ENCODE measurements around the gene DCUN1D2.
A peak's percentile ranks its signal among the peaks of the same experiment; 100 is the strongest.

DCUN1D2 gene

DNA sequence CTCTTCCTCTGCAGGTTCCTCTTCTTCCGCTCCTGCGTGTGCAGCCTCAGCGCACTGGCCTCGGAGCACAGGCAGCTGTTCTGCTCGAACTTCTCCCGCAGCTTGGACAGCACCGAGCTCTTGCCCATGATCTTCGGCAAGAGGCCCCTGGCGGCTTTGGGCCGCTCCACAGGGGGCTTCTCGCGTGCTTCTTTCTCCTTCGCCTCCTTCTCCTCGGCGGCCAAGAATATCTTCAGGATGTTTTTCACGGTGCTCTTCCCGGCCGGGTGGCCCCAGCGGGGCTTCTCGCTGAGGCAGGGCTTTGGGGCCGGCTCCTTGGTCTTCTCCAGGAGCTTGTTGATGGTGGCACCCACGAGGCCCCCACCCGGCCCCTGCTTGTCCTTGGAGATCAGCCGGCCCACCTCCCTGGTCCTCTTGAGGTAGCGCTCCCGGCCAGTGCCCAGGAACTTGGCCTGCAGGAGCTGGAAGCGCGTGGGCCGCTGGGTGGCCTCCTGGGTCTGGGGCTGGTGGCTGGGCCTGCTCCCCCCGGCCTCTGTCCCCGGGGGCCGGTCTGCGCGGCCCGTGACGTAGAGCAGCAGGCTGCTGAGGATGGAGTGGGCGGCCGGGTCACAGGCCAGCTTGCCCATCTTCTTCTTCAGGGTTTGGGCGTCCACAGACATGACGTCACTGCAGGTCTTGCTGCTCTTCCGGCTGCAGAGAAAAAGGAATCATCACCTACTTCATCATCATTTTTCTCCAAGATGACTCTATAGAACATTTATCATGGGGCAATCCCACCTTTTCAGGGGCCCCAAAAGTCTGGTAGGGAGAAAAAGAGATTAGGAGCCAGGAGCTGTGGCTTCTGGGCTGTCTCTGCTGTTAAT is 82.7 kb downstream of the DCUN1D2 start:
- peak; percentile 4 for DNase-seq (ENCODE audit: low read depth, low spot score)

DNA sequence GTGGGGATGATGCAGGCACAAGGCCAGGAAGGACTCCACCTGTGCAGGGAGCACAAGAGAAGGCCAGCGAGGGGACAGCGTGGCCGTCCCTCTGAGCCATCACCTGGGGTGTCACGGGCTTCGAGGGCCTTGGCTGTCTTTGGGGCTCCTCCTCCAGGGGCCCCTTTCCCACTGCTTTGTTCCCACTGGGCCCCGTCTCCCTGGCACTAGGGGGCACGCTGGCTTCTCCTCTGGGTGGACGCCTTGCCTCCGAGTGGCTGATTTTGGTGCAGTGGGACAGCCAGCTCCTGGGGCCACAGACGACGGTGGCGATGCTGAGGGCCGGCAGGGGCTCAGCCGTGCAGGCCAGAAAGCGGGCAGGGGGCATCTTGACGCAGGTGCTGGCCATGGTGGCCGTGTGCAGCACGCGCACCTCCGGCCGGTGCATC is 83.4 kb downstream of the DCUN1D2 start:
- DNase-seq (ENCODE audit: low read depth, low spot score): peak; percentile 1

GRCh38 chr13:113406321-113407102 is 84.0 kb downstream of the DCUN1D2 start:
- DNase-seq (ENCODE audit: low read depth, low spot score): no peak

Data from ELF-1 (cell line).